Esophagus squamous epithelium (tissue), 5 donors: ENCODE data around the gene C6orf62. TPM values are rescaled to one million over a fixed set of nuclear protein-coding genes. Genes with fewer than 3 reads are reported as not detected.
"Not testable (repeated sequence)": the region's sequence is repeated elsewhere in the genome, so short reads cannot be mapped to it uniquely, and the experiment has no call there.

Source experiments
- DNase-seq: peaks from one replicate; lab custom pipeline; 2025; lab: John Stamatoyannopoulos, UW
- H3K27ac ChIP-seq, 4 donors: fragments of 200-600 bp; sonication (generic); one replicate each; pipeline ENCODE4 v1.5.1; 2016 to 2019; ENCODE audit warnings: mild to moderate bottlenecking in 1 of 4
- H3K27me3 ChIP-seq, 4 donors: fragments of 200-600 bp; sonication (generic); 1 replicate in 3 of 4; 2 replicates in 1 of 4; pipeline versions ENCODE4 v1.5.1 to v1.6.0; 2017 to 2021; ENCODE audit warnings: antibody characterized with exemption in 1 of 4
- H3K36me3 ChIP-seq, 3 donors: fragments of 200-600 bp; sonication (generic); one replicate each; pipeline ENCODE4 v1.5.1; 2016 to 2019
- H3K4me1 ChIP-seq, 3 donors: fragments of 200-600 bp; sonication (generic); one replicate each; pipeline ENCODE4 v1.5.1; 2017 to 2019
- H3K4me3 ChIP-seq, 4 donors: fragments of 200-600 bp; sonication (generic); 1 replicate in 3 of 4; 2 replicates in 1 of 4; pipeline ENCODE4 v1.5.1; 2016 to 2019; ENCODE audit warnings: mild to moderate bottlenecking in 2 of 4, moderate library complexity in 1 of 4
- H3K9me3 ChIP-seq, 3 donors: fragments of 200-600 bp; sonication (generic); one replicate each; pipeline ENCODE4 v1.5.1; 2016 to 2019
- POLR2A ChIP-seq, 4 donors: fragments of 450-650 bp; IDR thresholded peaks; one replicate each; pipeline ENCODE4 v1.6.1; 2017; ENCODE audit warnings: antibody characterized with exemption in 4 of 4, mild to moderate bottlenecking in 4 of 4, moderate library complexity in 3 of 4
- WGBS, 2 donors: methylation state at CpG; one replicate each; pipeline ENCODE4 v1.1.5; 2018; 5-methylcytosine and 5-hydroxymethylcytosine counted together
- intact Hi-C: fragments of 100-400 bp; cut with DNase I; formaldehyde crosslinking; loops from one replicate; pipeline ENCODE4 v1.15.0; 2022
- total RNA-seq, 4 donors: library from RNA; depleted of rRNA; stranded (reverse); fragments of >200 nt; gene quantifications; one replicate each; pipeline ENCODE4 v1.1.0, GENCODE V29; 2016
- TF ChIP-seq, protein P1 (sequence below), 6 experiments: fragments of 450-650 bp in 4 of 6; fragments of 200-600 bp in 2 of 6; sonication (generic) in 2 of 6; IDR thresholded peaks; one replicate each; pipeline ENCODE4 v1.5.1; 2016 to 2019; ENCODE audit warnings: antibody characterized with exemption in 6 of 6, mild to moderate bottlenecking in 4 of 6, moderate library complexity in 4 of 6
- donor health status: DM: yes; HTN: yes; CAD: no.

C6orf62 gene
- total RNA-seq, 4 donors from 2014 or later = 38.5 to 82.9 (median 54.8) TPM

GRCh38 chr6:24702720-24703282 is 16.2 kb downstream of the C6orf62 start:
- no peaks in the 10 kb centered on the region for H3K4me1 ChIP-seq
- H3K27me3 ChIP-seq = no peaks in the 10 kb centered on the region
- peaks cover 0 to 68% (median 45%) of the 10 kb centered on the region in 3 donors for H3K36me3 ChIP-seq
- intact Hi-C loops = no loop called here
- H3K9me3 ChIP-seq = no peaks in the 10 kb centered on the region
- H3K4me3 ChIP-seq = no peak overlapping the region
- 69 to 72% methylated on average over 4 of the region's 4 CpGs for WGBS, 2 donors
- DNase-seq = no peak
- no peak overlapping the region for H3K27ac ChIP-seq
- TF ChIP-seq, protein P1, sequence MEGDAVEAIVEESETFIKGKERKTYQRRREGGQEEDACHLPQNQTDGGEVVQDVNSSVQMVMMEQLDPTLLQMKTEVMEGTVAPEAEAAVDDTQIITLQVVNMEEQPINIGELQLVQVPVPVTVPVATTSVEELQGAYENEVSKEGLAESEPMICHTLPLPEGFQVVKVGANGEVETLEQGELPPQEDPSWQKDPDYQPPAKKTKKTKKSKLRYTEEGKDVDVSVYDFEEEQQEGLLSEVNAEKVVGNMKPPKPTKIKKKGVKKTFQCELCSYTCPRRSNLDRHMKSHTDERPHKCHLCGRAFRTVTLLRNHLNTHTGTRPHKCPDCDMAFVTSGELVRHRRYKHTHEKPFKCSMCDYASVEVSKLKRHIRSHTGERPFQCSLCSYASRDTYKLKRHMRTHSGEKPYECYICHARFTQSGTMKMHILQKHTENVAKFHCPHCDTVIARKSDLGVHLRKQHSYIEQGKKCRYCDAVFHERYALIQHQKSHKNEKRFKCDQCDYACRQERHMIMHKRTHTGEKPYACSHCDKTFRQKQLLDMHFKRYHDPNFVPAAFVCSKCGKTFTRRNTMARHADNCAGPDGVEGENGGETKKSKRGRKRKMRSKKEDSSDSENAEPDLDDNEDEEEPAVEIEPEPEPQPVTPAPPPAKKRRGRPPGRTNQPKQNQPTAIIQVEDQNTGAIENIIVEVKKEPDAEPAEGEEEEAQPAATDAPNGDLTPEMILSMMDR (IDR thresholded peaks at IDR 0.05) = no peak
- TF ChIP-seq POLR2A (IDR thresholded peaks at IDR 0.05) = no peak

DNA sequence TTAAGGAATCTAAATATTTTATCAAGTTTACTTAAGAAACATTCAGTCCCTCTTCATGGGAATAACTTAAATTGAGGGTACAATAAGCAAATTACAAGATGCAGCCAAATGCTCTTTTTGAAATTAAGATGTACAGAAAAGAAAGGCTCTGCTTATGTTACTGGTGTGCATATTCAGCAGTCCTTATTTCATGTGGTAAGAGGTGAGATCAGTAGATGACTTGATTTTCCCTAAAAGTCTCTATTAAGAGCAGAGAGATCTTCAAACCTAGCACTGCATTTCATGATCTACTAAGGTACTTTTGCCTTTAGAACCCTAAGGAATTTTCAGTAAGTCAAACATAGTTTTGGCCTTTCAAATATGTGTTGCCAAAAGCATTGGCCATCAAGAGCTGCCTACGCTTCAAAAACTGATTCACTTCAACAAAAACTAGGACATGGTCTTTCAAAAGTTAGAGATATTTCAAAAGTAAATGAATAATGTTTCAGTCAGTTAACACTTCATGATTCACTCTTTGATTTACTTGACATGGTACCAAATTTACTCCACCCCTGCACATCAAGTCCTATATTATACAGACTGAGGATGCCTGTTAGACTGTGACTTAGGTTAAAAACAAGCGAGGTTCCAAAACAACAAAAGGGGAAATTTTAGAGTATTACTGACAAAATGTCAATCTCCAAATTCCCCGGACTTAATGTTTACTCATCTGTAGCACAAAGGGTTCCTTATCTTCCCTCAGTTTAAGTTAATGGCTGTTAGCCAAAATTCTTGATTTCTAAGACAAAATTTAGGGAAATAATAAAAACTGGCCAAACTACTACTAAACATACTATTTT is 19.2 kb downstream of the C6orf62 start:
- peak overlapping the region in 1 of 4 donors; percentile 34 for H3K27ac ChIP-seq
- peaks cover 0 to 38% (median 19%) of the 10 kb centered on the region in 3 donors for H3K36me3 ChIP-seq
- H3K27me3 ChIP-seq = no peaks in the 10 kb centered on the region
- H3K4me1 ChIP-seq = peaks cover 0 to 5% (median 0%) of the 10 kb centered on the region in 3 donors
- intact Hi-C loops = loop anchor here (5.0 kb wide), 1 partner anchor 117 kb away; no protein-coding TSS in a partner anchor
- DNase-seq = no peak
- no peak overlapping the region for H3K4me3 ChIP-seq
- WGBS, 2 donors = 50 to 56% methylated on average over 3 of the region's 3 CpGs
- no peak for TF ChIP-seq POLR2A (IDR thresholded peaks at IDR 0.05)
- TF ChIP-seq, protein P1 (IDR thresholded peaks at IDR 0.05) = no peak
- no peaks in the 10 kb centered on the region for H3K9me3 ChIP-seq

DNA sequence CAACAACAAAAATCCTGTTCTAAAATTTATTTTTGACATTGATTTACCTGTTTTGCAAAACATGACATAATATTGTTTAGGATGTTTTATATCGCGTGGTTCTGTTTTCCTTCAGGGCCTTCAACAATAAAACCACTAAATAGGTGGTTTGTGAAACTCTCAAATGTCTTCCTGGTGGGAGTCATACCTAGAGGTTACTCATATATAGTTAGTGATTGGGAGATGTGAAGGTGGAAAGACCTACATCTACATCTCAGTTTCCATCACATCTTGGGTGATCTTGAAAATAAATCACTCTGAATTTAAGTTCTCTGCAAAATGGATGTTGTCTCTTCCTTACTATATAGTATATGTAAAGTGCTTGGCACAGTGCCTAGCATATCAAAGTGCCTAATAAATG is 22.9 kb downstream of the C6orf62 start:
- peaks cover 0 to 1% (median 0%) of the 10 kb centered on the region in 3 donors for H3K36me3 ChIP-seq
- TF ChIP-seq, protein P1 (IDR thresholded peaks at IDR 0.05) = no peak
- no peak for TF ChIP-seq POLR2A (IDR thresholded peaks at IDR 0.05)
- no peak overlapping the region for H3K27ac ChIP-seq
- H3K4me1 ChIP-seq = peaks cover 0 to 5% (median 0%) of the 10 kb centered on the region in 3 donors
- H3K27me3 ChIP-seq = no peaks in the 10 kb centered on the region
- 84 to 91% methylated on average over 2 of the region's 2 CpGs for WGBS, 2 donors
- no peak for DNase-seq
- H3K9me3 ChIP-seq = no peaks in the 10 kb centered on the region
- H3K4me3 ChIP-seq = no peak overlapping the region
- intact Hi-C loops = loop anchor here (5.0 kb wide), 1 partner anchor 114 kb away; no protein-coding TSS in a partner anchor

DNA sequence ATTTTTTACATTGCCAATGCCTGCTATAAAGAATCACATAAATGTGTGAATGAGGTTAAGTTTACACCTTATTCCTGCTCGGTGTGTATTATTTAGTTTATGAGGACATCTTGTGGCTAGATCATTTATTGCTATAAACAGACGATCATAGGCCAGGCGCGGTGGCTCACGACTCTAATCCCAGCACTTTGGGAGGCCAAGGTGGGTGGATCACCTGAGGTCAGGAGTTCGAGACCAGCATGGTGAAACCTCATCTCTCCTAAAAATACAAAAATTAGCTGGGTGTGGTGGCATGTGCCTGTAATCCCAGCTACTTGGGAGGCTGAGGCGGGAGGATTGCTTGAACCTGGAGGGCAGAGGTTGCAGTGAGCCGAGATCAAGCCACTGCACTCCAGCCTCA is 23.3 kb downstream of the C6orf62 start:
- intact Hi-C loops = loop anchor here (5.0 kb wide), 1 partner anchor 113 kb away; no protein-coding TSS in a partner anchor
- DNase-seq, H3K9me3 ChIP-seq, H3K4me3 ChIP-seq, H3K27ac ChIP-seq, H3K36me3 ChIP-seq, H3K4me1 ChIP-seq, H3K27me3 ChIP-seq: not testable (repeated sequence)
- 22 to 24% methylated on average over 8 of the region's 8 CpGs for WGBS, 2 donors
- TF ChIP-seq, protein P1 (IDR thresholded peaks at IDR 0.05) = peak; percentile 44 to 73 (median 58)

GRCh38 chr6:24694198-24694597 is 24.8 kb downstream of the C6orf62 start:
- peaks cover 0 to 5% (median 0%) of the 10 kb centered on the region in 3 donors for H3K4me1 ChIP-seq
- H3K9me3 ChIP-seq = no peaks in the 10 kb centered on the region
- DNase-seq = no peak
- H3K4me3 ChIP-seq = no peak overlapping the region
- intact Hi-C loops = no loop called here
- H3K27me3 ChIP-seq = no peaks in the 10 kb centered on the region
- H3K36me3 ChIP-seq = no peaks in the 10 kb centered on the region
- WGBS, 2 donors = 75 to 77% methylated on average over 1 of the region's 1 CpG
- H3K27ac ChIP-seq = no peak overlapping the region
- TF ChIP-seq, protein P1 (IDR thresholded peaks at IDR 0.05) = no peak
- TF ChIP-seq POLR2A (IDR thresholded peaks at IDR 0.05) = no peak
